GM23338 (cell line): ENCODE results near the gene TTC39B.

Source experiments
- NANOG ChIP-seq: IDR thresholded peaks from 2 replicates; pipeline ENCODE4 v1.6.1; 2016; ENCODE audit warnings: antibody characterized with exemption, borderline replicate concordance
- POLR2AphosphoS5 ChIP-seq: IDR thresholded peaks from 2 replicates; pipeline ENCODE4 v1.6.1; 2016; ENCODE audit warnings: antibody characterized with exemption, low read depth
- STAT1 ChIP-seq: IDR thresholded peaks from one replicate; pipeline ENCODE4 v1.6.1; 2016; ENCODE audit warnings: antibody characterized with exemption; ENCODE audit not compliant: unreplicated experiment
- TF ChIP-seq, protein P1 (sequence below): IDR thresholded peaks from 2 replicates; pipeline ENCODE4 v1.6.1; 2016; ENCODE audit warnings: antibody characterized with exemption
- TF ChIP-seq, protein P2 (sequence below): IDR thresholded peaks from one replicate; pipeline ENCODE4 v1.6.1; 2018; ENCODE audit warnings: antibody characterized with exemption; ENCODE audit not compliant: unreplicated experiment

DNA sequence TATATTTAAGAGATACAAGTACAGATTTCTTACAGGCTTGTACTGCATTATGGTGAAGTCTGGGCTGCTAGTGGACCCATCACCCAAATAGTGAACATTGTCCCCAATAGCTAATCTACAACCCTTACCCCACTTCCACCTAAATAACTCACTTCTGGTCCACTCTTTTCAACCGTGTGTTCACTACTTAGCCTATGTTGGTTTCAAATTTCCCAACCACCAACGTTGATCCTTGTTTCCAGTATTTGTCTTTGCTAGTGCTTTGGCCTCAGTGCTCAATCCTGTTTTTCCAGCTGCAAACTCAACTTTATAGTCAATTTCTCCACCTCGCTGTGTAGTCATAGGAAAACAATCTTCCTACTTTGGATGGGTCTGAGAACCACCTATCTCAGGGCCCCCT, 45.3 kb upstream of the TTC39B start:
- TF ChIP-seq STAT1 = no peak
- no peak for TF ChIP-seq POLR2AphosphoS5
- TF ChIP-seq NANOG = no peak
- TF ChIP-seq, protein P1, sequence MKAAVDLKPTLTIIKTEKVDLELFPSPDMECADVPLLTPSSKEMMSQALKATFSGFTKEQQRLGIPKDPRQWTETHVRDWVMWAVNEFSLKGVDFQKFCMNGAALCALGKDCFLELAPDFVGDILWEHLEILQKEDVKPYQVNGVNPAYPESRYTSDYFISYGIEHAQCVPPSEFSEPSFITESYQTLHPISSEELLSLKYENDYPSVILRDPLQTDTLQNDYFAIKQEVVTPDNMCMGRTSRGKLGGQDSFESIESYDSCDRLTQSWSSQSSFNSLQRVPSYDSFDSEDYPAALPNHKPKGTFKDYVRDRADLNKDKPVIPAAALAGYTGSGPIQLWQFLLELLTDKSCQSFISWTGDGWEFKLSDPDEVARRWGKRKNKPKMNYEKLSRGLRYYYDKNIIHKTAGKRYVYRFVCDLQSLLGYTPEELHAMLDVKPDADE = no peak
- TF ChIP-seq, protein P2, sequence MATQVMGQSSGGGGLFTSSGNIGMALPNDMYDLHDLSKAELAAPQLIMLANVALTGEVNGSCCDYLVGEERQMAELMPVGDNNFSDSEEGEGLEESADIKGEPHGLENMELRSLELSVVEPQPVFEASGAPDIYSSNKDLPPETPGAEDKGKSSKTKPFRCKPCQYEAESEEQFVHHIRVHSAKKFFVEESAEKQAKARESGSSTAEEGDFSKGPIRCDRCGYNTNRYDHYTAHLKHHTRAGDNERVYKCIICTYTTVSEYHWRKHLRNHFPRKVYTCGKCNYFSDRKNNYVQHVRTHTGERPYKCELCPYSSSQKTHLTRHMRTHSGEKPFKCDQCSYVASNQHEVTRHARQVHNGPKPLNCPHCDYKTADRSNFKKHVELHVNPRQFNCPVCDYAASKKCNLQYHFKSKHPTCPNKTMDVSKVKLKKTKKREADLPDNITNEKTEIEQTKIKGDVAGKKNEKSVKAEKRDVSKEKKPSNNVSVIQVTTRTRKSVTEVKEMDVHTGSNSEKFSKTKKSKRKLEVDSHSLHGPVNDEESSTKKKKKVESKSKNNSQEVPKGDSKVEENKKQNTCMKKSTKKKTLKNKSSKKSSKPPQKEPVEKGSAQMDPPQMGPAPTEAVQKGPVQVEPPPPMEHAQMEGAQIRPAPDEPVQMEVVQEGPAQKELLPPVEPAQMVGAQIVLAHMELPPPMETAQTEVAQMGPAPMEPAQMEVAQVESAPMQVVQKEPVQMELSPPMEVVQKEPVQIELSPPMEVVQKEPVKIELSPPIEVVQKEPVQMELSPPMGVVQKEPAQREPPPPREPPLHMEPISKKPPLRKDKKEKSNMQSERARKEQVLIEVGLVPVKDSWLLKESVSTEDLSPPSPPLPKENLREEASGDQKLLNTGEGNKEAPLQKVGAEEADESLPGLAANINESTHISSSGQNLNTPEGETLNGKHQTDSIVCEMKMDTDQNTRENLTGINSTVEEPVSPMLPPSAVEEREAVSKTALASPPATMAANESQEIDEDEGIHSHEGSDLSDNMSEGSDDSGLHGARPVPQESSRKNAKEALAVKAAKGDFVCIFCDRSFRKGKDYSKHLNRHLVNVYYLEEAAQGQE = no peak
